H1 (cell line): ENCODE results near the gene MAP4. TPM values are rescaled to one million over a fixed set of nuclear protein-coding genes. Genes with fewer than 3 reads are reported as not detected.

Source experiments
- CTCF ChIA-PET: fragments of 300-600 bp; sonication (Branson Sonifier 250); formaldehyde crosslinking; loops from one replicate; lab custom pipeline; 2021; ENCODE audit not compliant: partially characterized antibody; lab: Charles Lee
- POLR2A ChIA-PET: fragments of 300-600 bp; sonication (Branson Sonifier 250); formaldehyde crosslinking; loops from one replicate; lab custom pipeline; 2021; ENCODE audit warnings: inconsistent platforms; ENCODE audit not compliant: partially characterized antibody; lab: Charles Lee
- DNase-seq, 2 experiments: peaks; one replicate each; pipeline versions ENCODE4 v3.0.0 to v3.0.0-alpha.2; 2010 to 2022; ENCODE audit warnings: low spot score in 2 of 2, low read depth in 1 of 2, mixed read lengths in 1 of 2
- FAIRE-seq: peaks from 2 replicates; lab custom pipeline; 2011; peaks lifted over from hg19 to GRCh38; lab: Jason Lieb, UNC
- H2AFZ ChIP-seq: 2 replicates; pipeline ENCODE4 v1.8.1; 2012; ENCODE audit warnings: low read length, inconsistent platforms
- H2AK5ac ChIP-seq: 2 replicates; pipeline ENCODE4 v1.6.1; 2013; ENCODE audit warnings: low read depth, low read length
- H2BK120ac ChIP-seq: replicated peaks from 2 replicates; pipeline ENCODE3; 2013; ENCODE audit warnings: low read depth, low read length, inconsistent platforms
- H2BK12ac ChIP-seq: 2 replicates; pipeline ENCODE4 v1.6.1; 2013; ENCODE audit warnings: low read depth, low read length
- H2BK15ac ChIP-seq: 2 replicates; pipeline ENCODE4 v1.6.1; 2013; ENCODE audit warnings: low read length
- H2BK20ac ChIP-seq: 2 replicates; pipeline ENCODE4 v1.6.1; 2013; ENCODE audit warnings: low read length
- H2BK5ac ChIP-seq: 2 replicates; pipeline ENCODE4 v1.6.1; 2013; ENCODE audit warnings: low read depth, low read length
- H3K14ac ChIP-seq: 2 replicates; pipeline ENCODE4 v1.6.1; 2013; ENCODE audit warnings: inconsistent platforms; ENCODE audit not compliant: insufficient read length
- H3K18ac ChIP-seq: 2 replicates; pipeline ENCODE4 v1.6.1; 2013; ENCODE audit warnings: low read length; ENCODE audit errors: extremely low read depth
- H3K23ac ChIP-seq: 2 replicates; pipeline ENCODE4 v1.6.1; 2013; ENCODE audit warnings: inconsistent platforms; ENCODE audit not compliant: insufficient read length
- H3K23me2 ChIP-seq: 2 replicates; pipeline ENCODE4 v1.6.1; 2013; ENCODE audit warnings: low read depth, low read length
- H3K27ac ChIP-seq: 2 replicates; pipeline ENCODE4 v1.6.1; 2011; ENCODE audit warnings: low read depth, low read length, inconsistent platforms
- H3K27me3 ChIP-seq, 4 experiments: replicated peaks in 1 of 4; 1 replicate in 1 of 4; 2 replicates in 3 of 4; pipeline versions ENCODE4 v1.6.1 to v1.8.1; 2011 to 2013; ENCODE audit warnings: low read length in 3 of 4, mild to moderate bottlenecking in 3 of 4, inconsistent platforms in 2 of 4, mixed read lengths in 2 of 4, moderate library complexity in 1 of 4; ENCODE audit not compliant: control insufficient read depth in 3 of 4, insufficient read depth in 3 of 4; ENCODE audit errors: extremely low read depth in 1 of 4
- H3K36me3 ChIP-seq, 4 experiments: 2 replicates each; pipeline versions ENCODE4 v1.6.1 to v1.8.1; 2011 to 2013; ENCODE audit warnings: mild to moderate bottlenecking in 4 of 4, low read length in 3 of 4, moderate library complexity in 2 of 4, control low read depth in 1 of 4, inconsistent platforms in 1 of 4; ENCODE audit not compliant: insufficient read depth in 4 of 4, control insufficient read depth in 2 of 4
- H3K4ac ChIP-seq: replicated peaks from 2 replicates; pipeline ENCODE3; 2013; ENCODE audit warnings: low read length, low read depth, mixed read lengths, inconsistent platforms; ENCODE audit not compliant: insufficient read length
- H3K4me1 ChIP-seq, 4 experiments: replicated peaks in 1 of 4; 1 replicate in 1 of 4; 2 replicates in 3 of 4; pipeline versions ENCODE4 v1.6.1 to v1.8.1; 2011 to 2013; ENCODE audit warnings: low read length in 3 of 4, inconsistent platforms in 2 of 4, mixed read lengths in 1 of 4; ENCODE audit not compliant: insufficient read depth in 4 of 4, control insufficient read depth in 3 of 4
- H3K4me2 ChIP-seq, 2 experiments: 2 replicates each; pipeline versions ENCODE4 v1.6.1 to v1.8.1; 2011 to 2013; ENCODE audit warnings: low read depth in 2 of 2, low read length in 2 of 2, control low read depth in 1 of 2, inconsistent platforms in 1 of 2, mild to moderate bottlenecking in 1 of 2; ENCODE audit not compliant: insufficient read depth in 1 of 2
- H3K4me3 ChIP-seq, 4 experiments: fragments of 200-600, 300-600 bp in 1 of 4; sonication (generic), shearing (Covaris generic), sonication (Bioruptor Twin) in 1 of 4; 2 replicates each; pipeline versions ENCODE4 v1.5.1 to v1.8.1; 2011 to 2016; ENCODE audit warnings: low read length in 4 of 4, low read depth in 3 of 4, control low read depth in 2 of 4, inconsistent platforms in 2 of 4, mild to moderate bottlenecking in 2 of 4, mixed read lengths in 1 of 4, moderate library complexity in 1 of 4; ENCODE audit not compliant: insufficient read depth in 2 of 4; ENCODE audit errors: extremely low read depth in 1 of 4
- H3K56ac ChIP-seq: replicated peaks from 2 replicates; pipeline ENCODE3; 2013; ENCODE audit warnings: low read depth, mild to moderate bottlenecking, mixed read lengths, low read length, inconsistent platforms; ENCODE audit not compliant: insufficient read length
- H3K79me1 ChIP-seq: 2 replicates; pipeline ENCODE4 v1.6.1; 2013; ENCODE audit warnings: low read depth, low read length, control low read depth
- H3K79me2 ChIP-seq, 2 experiments: 2 replicates each; pipeline versions ENCODE4 v1.6.1 to v1.8.1; 2012 to 2013; ENCODE audit warnings: low read length in 2 of 2, mild to moderate bottlenecking in 2 of 2, inconsistent platforms in 1 of 2; ENCODE audit not compliant: insufficient read depth in 2 of 2, control insufficient read depth in 1 of 2
- H3K9ac ChIP-seq, 4 experiments: replicated peaks in 1 of 4; 1 replicate in 1 of 4; 2 replicates in 3 of 4; pipeline versions ENCODE4 v1.6.1 to v1.8.1; 2011 to 2013; ENCODE audit warnings: low read depth in 3 of 4, low read length in 3 of 4, control low read depth in 2 of 4, mild to moderate bottlenecking in 2 of 4, moderate library complexity in 2 of 4, inconsistent platforms in 1 of 4; ENCODE audit errors: extremely low read depth in 1 of 4
- H3K9me3 ChIP-seq, 2 experiments: 2 replicates each; pipeline versions ENCODE4 v1.6.1 to v1.8.1; 2012 to 2013; ENCODE audit warnings: mild to moderate bottlenecking in 2 of 2, moderate library complexity in 2 of 2, control low read depth in 1 of 2, inconsistent platforms in 1 of 2, low read depth in 1 of 2, low read length in 1 of 2, mixed read lengths in 1 of 2; ENCODE audit not compliant: insufficient read depth in 2 of 2
- H4K20me1 ChIP-seq, 2 experiments: replicated peaks in 1 of 2; 2 replicates each; pipeline versions ENCODE3 to v1.8.1; 2011 to 2013; ENCODE audit warnings: inconsistent platforms in 2 of 2, low read length in 2 of 2, mild to moderate bottlenecking in 1 of 2; ENCODE audit not compliant: insufficient read depth in 2 of 2, control insufficient read depth in 1 of 2
- H4K5ac ChIP-seq: 2 replicates; pipeline ENCODE4 v1.6.1; 2013; ENCODE audit warnings: low read length, low read depth, mixed read lengths, inconsistent platforms; ENCODE audit not compliant: insufficient read length
- H4K8ac ChIP-seq: 2 replicates; pipeline ENCODE4 v1.8.0; 2013; ENCODE audit warnings: mild to moderate bottlenecking, moderate library complexity, low read length, inconsistent platforms; ENCODE audit not compliant: insufficient read depth; ENCODE audit errors: extremely low read depth
- H4K91ac ChIP-seq: replicated peaks from 2 replicates; pipeline ENCODE3; 2013; ENCODE audit warnings: low read length, mixed read lengths, inconsistent platforms; ENCODE audit not compliant: insufficient read length
- SIN3A ChIP-seq, 2 experiments: IDR thresholded peaks in 1 of 2; conservative IDR thresholded peaks in 1 of 2; 2 replicates each; pipeline ENCODE4 v1.6.1; 2011 to 2012; ENCODE audit warnings: low read length in 2 of 2, improper control_type of control experiment in 1 of 2, low read depth in 1 of 2, mild to moderate bottlenecking in 1 of 2
- WGBS, 2 experiments: shearing (Covaris generic) in 1 of 2; methylation state at CpG; one replicate each; pipeline versions ENCODE4 v1.1.6 to v1.1.7; 2013 to 2015; ENCODE audit warnings: low lambda C conversion rate in 2 of 2, mixed read lengths in 2 of 2, inconsistent platforms in 1 of 2, low coverage in 1 of 2, missing lambda C conversion rate in 1 of 2; ENCODE audit not compliant: insufficient replicate concordance in 2 of 2, insufficient coverage in 1 of 2, insufficient read length in 1 of 2; ENCODE audit errors: extremely low coverage in 1 of 2, missing lambda C conversion rate in 1 of 2; 5-methylcytosine and 5-hydroxymethylcytosine counted together
- polyA plus RNA-seq, 7 experiments: library from polyadenylated mRNA; depleted of rRNA in 3 of 7; stranded (reverse) in 5 of 7; unstranded in 2 of 7; fragments of >200 nt in 5 of 7; fragments of 200-250 nt in 2 of 7; gene quantifications; 1 replicate in 5 of 7; 2 replicates in 1 of 7; 4 replicates in 1 of 7; pipeline versions ENCODE4 v1.2.1 to v1.2.3, GENCODE V29; 2011 to 2013; ENCODE audit warnings: missing spikeins in 2 of 7, mixed read lengths in 2 of 7
- total RNA-seq: library from RNA; stranded (reverse); fragmentation: NEBNext Ultra II Directional; extraction: Animal tissue kit (Norgen Biotek cat#: 25700); gene quantifications from 2 replicates; pipeline ENCODE4 v1.2.1, GENCODE V29; 2021

Gene MAP4
- total and polyA plus RNA-seq, 2 of the 8 experiments (the other 6 are each of a cell fraction or from before 2014, with no cell fraction given), result 67.0 to 179 TPM

DNA sequence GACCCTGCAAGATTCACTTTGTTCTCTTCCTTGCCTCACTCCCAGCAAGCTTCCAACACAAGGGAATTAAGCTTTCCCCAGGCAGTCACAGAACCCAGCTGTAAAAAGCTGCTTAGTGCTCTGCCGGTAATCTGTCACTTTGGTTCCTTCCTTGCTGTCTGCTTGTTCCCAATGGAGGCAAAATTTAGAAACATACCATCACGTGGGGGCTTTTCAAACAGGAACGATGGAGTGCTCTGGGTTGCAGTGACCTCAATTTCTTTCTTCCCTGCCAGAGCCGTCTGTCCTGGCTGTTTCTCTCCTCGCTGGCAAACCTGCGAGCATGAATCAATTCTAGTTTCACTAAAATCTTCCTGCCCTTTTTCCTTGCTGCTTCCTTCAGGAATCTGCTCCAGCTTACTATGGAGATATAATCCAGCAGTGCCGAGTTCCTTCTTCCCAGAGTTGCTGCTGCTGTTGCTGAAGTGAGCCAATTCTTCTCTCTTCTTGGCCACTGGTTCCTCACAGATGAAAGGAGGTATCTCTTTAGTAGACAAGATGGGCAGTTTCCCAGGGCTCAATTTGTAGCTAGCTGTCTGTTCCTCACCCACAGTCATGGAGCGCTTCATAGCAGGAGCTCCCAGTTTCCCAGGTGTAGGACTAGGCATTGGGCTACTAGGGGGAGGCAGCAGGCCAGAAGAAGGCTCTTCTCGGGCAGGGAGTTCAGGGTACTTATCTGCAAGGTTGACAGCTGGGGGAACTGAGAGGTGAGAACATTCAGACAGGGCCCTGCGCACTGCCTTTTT, 125.2 kb downstream of the MAP4 start:
- Histone ChIP-seq H3K14ac (no peak overlapping the region), H2AK5ac (no peak overlapping the region), H3K9ac (no peak overlapping the region; a peak in 1 of 7 replicates), H3K4me3 (no peak overlapping the region), H3K36me3 (peaks cover 0 to 3% (median 1%) of the 10 kb centered on the region in 4 experiments; a peak in 3 of 8 replicates), H2BK15ac (peak overlapping the region; percentile 13; the same call in 1 of the 2 replicates), H4K8ac (no peak overlapping the region), H3K23me2 (no peaks in the 10 kb centered on the region), H3K9me3 (no peaks in the 10 kb centered on the region), H2BK120ac (no peak overlapping the region), H3K79me2 (peaks cover 0 to 5% of the 10 kb centered on the region in 2 experiments; a peak in 1 of 4 replicates), H4K91ac (no peak overlapping the region), H3K23ac (no peak overlapping the region), H4K20me1 (no peaks in the 10 kb centered on the region), H2BK20ac (no peak overlapping the region), H3K27ac (no peak overlapping the region), H3K4ac (no peak overlapping the region), H2BK12ac (no peak overlapping the region), H3K4me1 (peaks cover 0 to 23% (median 17%) of the 10 kb centered on the region in 4 experiments; a peak in 6 of 7 replicates), H2BK5ac (0 out of 2 replicates have a peak overlapping the region, but pooled peaks have one; percentile 22), H4K5ac (no peak overlapping the region), H3K56ac (no peak overlapping the region), H3K18ac (peak overlapping the region; percentile 39; the same call in 1 of the 2 replicates), H3K27me3 (no peaks in the 10 kb centered on the region), H2AFZ (no peak overlapping the region), H3K79me1 (no peaks in the 10 kb centered on the region), H3K4me2 (peak overlapping the region; percentile 14 to 16; a peak in 2 of 4 replicates)
- ChIA-PET CTCF (interaction anchor here (0.6 to 4.8 kb wide), 12 partner anchors 10 to 267 kb away, joined by 3 to 21 read pairs (median 4); no protein-coding TSS in a partner anchor), POLR2A (interaction anchor here (0.8 to 1.7 kb wide), 4 partner anchors 17 to 99 kb away, joined by 4 to 8 read pairs (median 4); no protein-coding TSS in a partner anchor)
- FAIRE-seq (no peak), DNase-seq (no peak)
- WGBS, 2 experiments, result 82% methylated on average over 10 of the region's 10 CpGs; no CpG with 5 or more reads in 1 of the 2 experiments
- TF ChIP-seq SIN3A (conservative IDR thresholded peaks at IDR 0.05 in 1 of 2, IDR thresholded peaks at IDR 0.05 in 1 of 2; ENCODE audit: low read depth in 1 of 2, low read length in 2 of 2), result 0 out of 4 replicates have a peak, but pooled peaks have one; percentile 47 to 48
